Keratinocyte (primary cell): ENCODE results near the gene VPS26B. TPM values are rescaled to one million over a fixed set of nuclear protein-coding genes. Genes with fewer than 3 reads are reported as not detected.

Experiments used
- DNase-seq: peaks from one replicate; pipeline ENCODE4 v3.0.0-alpha.2; 2011; ENCODE audit warnings: low read depth, missing footprints, low spot score
- FAIRE-seq: peaks from 2 replicates; lab custom pipeline; 2011; peaks lifted over from hg19 to GRCh38; lab: Jason Lieb, UNC
- H2AFZ ChIP-seq: 2 replicates; pipeline ENCODE4 v1.6.0; 2012; ENCODE audit warnings: low read length, control low read depth, inconsistent platforms; ENCODE audit not compliant: control insufficient read depth
- H3K27ac ChIP-seq: 2 replicates; pipeline ENCODE4 v1.5.1; 2011; ENCODE audit warnings: low read length; ENCODE audit not compliant: control insufficient read depth, insufficient read depth
- H3K27me3 ChIP-seq: 3 replicates; pipeline ENCODE4 v1.6.0; 2011; ENCODE audit warnings: low read length; ENCODE audit not compliant: control insufficient read depth, insufficient read depth; ENCODE audit errors: extremely low read depth
- H3K36me3 ChIP-seq, 2 experiments: 2 replicates in 1 of 2; 3 replicates in 1 of 2; pipeline ENCODE4 v1.5.1; 2011; ENCODE audit warnings: low read length in 2 of 2, mild to moderate bottlenecking in 1 of 2; ENCODE audit not compliant: control insufficient read depth in 2 of 2, insufficient read depth in 2 of 2; ENCODE audit errors: extremely low read depth in 1 of 2
- H3K4me1 ChIP-seq: 3 replicates; pipeline ENCODE4 v1.5.1; 2011; ENCODE audit warnings: low read length; ENCODE audit not compliant: control insufficient read depth, insufficient read depth; ENCODE audit errors: extremely low read depth
- H3K4me2 ChIP-seq: 3 replicates; pipeline ENCODE4 v1.6.0; 2011; ENCODE audit warnings: low read depth, low read length; ENCODE audit not compliant: control insufficient read depth, insufficient read depth; ENCODE audit errors: extremely low read depth
- H3K4me3 ChIP-seq, 3 experiments: fragments of 200-600 bp in 1 of 3; sonication (generic) in 1 of 3; 2 replicates in 2 of 3; 3 replicates in 1 of 3; pipeline ENCODE4 v1.5.1; 2011 to 2016; ENCODE audit warnings: low read length in 3 of 3, mild to moderate bottlenecking in 3 of 3, control low read depth in 2 of 3, inconsistent platforms in 1 of 3, low read depth in 1 of 3, mixed read lengths in 1 of 3, mixed run types in 1 of 3, moderate library complexity in 1 of 3; ENCODE audit not compliant: control insufficient read depth in 2 of 3, insufficient read depth in 2 of 3; ENCODE audit errors: extremely low read depth in 1 of 3
- H3K79me2 ChIP-seq: 2 replicates; pipeline ENCODE4 v1.6.0; 2012; ENCODE audit warnings: low read length; ENCODE audit not compliant: control insufficient read depth, insufficient read depth
- H3K9ac ChIP-seq: 3 replicates; pipeline ENCODE4 v1.6.0; 2011; ENCODE audit warnings: low read length; ENCODE audit not compliant: control insufficient read depth, insufficient read depth; ENCODE audit errors: extremely low read depth
- H3K9me1 ChIP-seq: 3 replicates; pipeline ENCODE4 v1.6.0; 2011; ENCODE audit warnings: low read length; ENCODE audit not compliant: control insufficient read depth, insufficient read depth; ENCODE audit errors: extremely low read depth
- H3K9me3 ChIP-seq: 2 replicates; pipeline ENCODE4 v1.5.1; 2012; ENCODE audit warnings: low read depth, low read length; ENCODE audit not compliant: control insufficient read depth
- H4K20me1 ChIP-seq: 3 replicates; pipeline ENCODE4 v1.6.0; 2011; ENCODE audit warnings: low read length; ENCODE audit not compliant: control insufficient read depth, insufficient read depth; ENCODE audit errors: extremely low read depth
- EZH2 ChIP-seq: IDR thresholded peaks from one replicate; pipeline ENCODE4 v1.6.1; 2012; ENCODE audit warnings: inconsistent platforms, mild to moderate bottlenecking, low read length, moderate library complexity
- dilution Hi-C: fragments of 300-500 bp; cut with MboI; formaldehyde crosslinking; loops from one replicate; pipeline ENCODE4 v1.7.0; 2020; ENCODE audit warnings: low sequenced_read_pairs; ENCODE audit not compliant: extremely low pct_ligation_motif_present
- polyA plus RNA-seq, 5 experiments: library from polyadenylated mRNA; depleted of rRNA in 3 of 5; stranded (reverse) in 3 of 5; stranded (forward) in 1 of 5; unstranded in 1 of 5; fragments of >200 nt; gene quantifications; 1 replicate in 1 of 5; 2 replicates in 3 of 5; 3 replicates in 1 of 5; pipeline versions ENCODE4 v1.2.1 to v1.2.3, GENCODE V29; 2011 to 2012; ENCODE audit warnings: missing spikeins in 2 of 5, low read depth in 1 of 5, low replicate concordance in 1 of 5
- TF ChIP-seq, protein P1 (sequence below), 3 experiments: IDR thresholded peaks in 1 of 3; conservative IDR thresholded peaks in 1 of 3; optimal IDR thresholded peaks in 1 of 3; 2 replicates in 2 of 3; 3 replicates in 1 of 3; pipeline versions ENCODE3 to v1.5.1; 2011; ENCODE audit warnings: low read length in 3 of 3, mild to moderate bottlenecking in 3 of 3, moderate library complexity in 2 of 3, control low read depth in 1 of 3, inconsistent platforms in 1 of 3; ENCODE audit not compliant: insufficient read depth in 2 of 3; ENCODE audit errors: extremely low read depth in 1 of 3

Gene VPS26B
- polyA plus RNA-seq, 1 donor (not counting 4 experiments of a cell fraction or from before 2014, with no cell fraction given), result 46.9 TPM

DNA sequence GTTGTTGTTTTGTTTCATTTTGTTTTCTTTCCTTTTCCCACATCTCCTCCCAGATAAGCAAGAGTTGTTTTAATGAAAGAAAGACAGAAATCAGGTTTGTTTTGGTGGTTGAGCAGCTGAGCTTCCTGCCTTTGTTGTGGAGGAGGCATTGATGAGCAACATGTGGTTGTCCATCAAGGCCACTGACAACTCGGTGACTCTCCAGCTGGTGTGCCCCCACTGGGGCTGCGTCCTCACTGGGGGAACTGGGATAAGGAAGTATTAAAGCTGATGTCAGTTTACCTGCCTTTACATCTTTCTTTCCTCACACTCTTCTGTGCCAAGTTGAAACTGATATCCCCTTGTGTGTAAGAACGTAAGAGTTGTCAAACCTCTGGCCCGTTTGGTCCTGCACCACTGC lies 5.9 kb downstream of the VPS26B start:
- peaks cover 16% of the 10 kb centered on the region for H3K4me1 ChIP-seq

DNA sequence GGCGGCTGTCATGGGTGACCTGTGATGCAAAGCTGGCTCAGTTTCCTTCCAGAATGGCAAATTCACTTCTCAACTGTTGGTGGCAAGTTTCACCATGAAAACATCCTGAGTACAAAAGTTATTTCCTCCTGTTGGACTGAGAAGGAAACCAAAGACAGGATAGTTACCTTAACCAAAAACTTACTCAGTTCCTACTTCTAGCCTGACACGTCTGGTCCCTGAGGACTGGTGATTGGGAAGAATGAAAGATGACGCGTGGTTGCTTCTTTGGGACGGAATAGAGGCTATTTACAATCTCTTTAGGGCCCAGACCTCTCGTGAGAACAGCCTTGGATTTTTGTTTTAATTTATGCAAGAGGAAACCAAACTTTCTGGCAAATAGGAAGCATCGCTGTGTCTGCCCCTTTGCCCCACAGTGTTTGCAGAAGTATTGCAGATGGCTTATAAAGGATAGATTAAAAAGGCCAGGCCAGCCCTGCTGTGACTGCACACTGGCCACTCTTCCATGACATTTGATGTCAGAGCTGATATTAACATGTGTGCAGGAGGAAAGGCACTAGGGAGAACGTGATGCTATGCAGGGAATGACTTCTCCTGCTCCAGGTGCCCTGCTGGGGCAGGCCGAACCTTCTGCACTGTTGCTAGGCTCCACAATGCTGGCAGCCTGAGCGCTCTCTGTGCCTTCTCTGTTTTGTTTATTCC lies 7.6 kb downstream of the VPS26B start:
- Histone ChIP-seq H3K9me1 (peaks cover 2% of the 10 kb centered on the region), H3K36me3 (peaks cover 6 to 13% of the 10 kb centered on the region in 2 experiments), H3K9ac (no peak overlapping the region), H2AFZ (no peak overlapping the region), H4K20me1 (peaks cover 2% of the 10 kb centered on the region), H3K79me2 (peaks cover 60% of the 10 kb centered on the region), H3K27ac (no peak overlapping the region), H3K4me2 (no peak overlapping the region), H3K4me3 (no peak overlapping the region), H3K9me3 (no peaks in the 10 kb centered on the region), H3K4me1 (no peaks in the 10 kb centered on the region), H3K27me3 (no peaks in the 10 kb centered on the region)
- DNase-seq (no peak), FAIRE-seq (no peak)
- dilution Hi-C loops, result no loop called here
- TF ChIP-seq EZH2, result no peak
- TF ChIP-seq, protein P1, sequence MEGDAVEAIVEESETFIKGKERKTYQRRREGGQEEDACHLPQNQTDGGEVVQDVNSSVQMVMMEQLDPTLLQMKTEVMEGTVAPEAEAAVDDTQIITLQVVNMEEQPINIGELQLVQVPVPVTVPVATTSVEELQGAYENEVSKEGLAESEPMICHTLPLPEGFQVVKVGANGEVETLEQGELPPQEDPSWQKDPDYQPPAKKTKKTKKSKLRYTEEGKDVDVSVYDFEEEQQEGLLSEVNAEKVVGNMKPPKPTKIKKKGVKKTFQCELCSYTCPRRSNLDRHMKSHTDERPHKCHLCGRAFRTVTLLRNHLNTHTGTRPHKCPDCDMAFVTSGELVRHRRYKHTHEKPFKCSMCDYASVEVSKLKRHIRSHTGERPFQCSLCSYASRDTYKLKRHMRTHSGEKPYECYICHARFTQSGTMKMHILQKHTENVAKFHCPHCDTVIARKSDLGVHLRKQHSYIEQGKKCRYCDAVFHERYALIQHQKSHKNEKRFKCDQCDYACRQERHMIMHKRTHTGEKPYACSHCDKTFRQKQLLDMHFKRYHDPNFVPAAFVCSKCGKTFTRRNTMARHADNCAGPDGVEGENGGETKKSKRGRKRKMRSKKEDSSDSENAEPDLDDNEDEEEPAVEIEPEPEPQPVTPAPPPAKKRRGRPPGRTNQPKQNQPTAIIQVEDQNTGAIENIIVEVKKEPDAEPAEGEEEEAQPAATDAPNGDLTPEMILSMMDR (optimal IDR thresholded peaks at IDR 0.05 in 1 of 3, IDR thresholded peaks at IDR 0.05 in 1 of 3, conservative IDR thresholded peaks at IDR 0.05 in 1 of 3; ENCODE audit: extremely low read depth in 1 of 3, insufficient read depth in 2 of 3, low read length in 3 of 3), result no peak

More for the DNA sequence above, 5.9 kb downstream of the VPS26B start:
- no peak overlapping the region for H3K4me2 ChIP-seq
- FAIRE-seq (no peak), DNase-seq (no peak)
- peaks cover 2% of the 10 kb centered on the region for H4K20me1 ChIP-seq
- no peak overlapping the region for H2AFZ ChIP-seq
- peaks cover 78% of the 10 kb centered on the region for H3K79me2 ChIP-seq
- H3K9me3 ChIP-seq, result no peaks in the 10 kb centered on the region
- no peak overlapping the region for H3K27ac ChIP-seq
- H3K27me3 ChIP-seq, result no peaks in the 10 kb centered on the region
- H3K4me3 ChIP-seq, result no peak overlapping the region
- TF ChIP-seq, protein P1 (optimal IDR thresholded peaks at IDR 0.05 in 1 of 3, IDR thresholded peaks at IDR 0.05 in 1 of 3, conservative IDR thresholded peaks at IDR 0.05 in 1 of 3; ENCODE audit: extremely low read depth in 1 of 3, insufficient read depth in 2 of 3, low read length in 3 of 3), result no peak
- TF ChIP-seq EZH2, result no peak
- peaks cover 2% of the 10 kb centered on the region for H3K9me1 ChIP-seq
- peaks cover 5 to 14% of the 10 kb centered on the region in 2 experiments for H3K36me3 ChIP-seq
- no peak overlapping the region for H3K9ac ChIP-seq
- dilution Hi-C loops, result no loop called here
